ENCODE data around the gene DGKA. TPM values are rescaled to one million over a fixed set of nuclear protein-coding genes. Genes with fewer than 3 reads are reported as not detected.

The DGKA gene
- total and polyA plus RNA-seq, 7 experiments from 2014 or later, result 259 to 1,507 (median 895) TPM

GRCh38 chr12:55955344-55955743 lies 24.4 kb downstream of the DGKA start:
- Mint-ChIP-seq H3K4me1 (peaks cover 12 to 38% (median 21%) of the 10 kb centered on the region in 7 donors), H3K9me3 (peaks cover 0 to 3% (median 0%) of the 10 kb centered on the region in 11 donors), H3K27ac (peak overlapping the region in 8 of 9 donors; percentile 25 to 90 (median 79)), H3K27me3 (no peaks in the 10 kb centered on the region), H3K4me3 (peak overlapping the region in 1 of 10 donors; percentile 21), H3K36me3 (peaks cover 4 to 33% (median 19%) of the 10 kb centered on the region in 5 donors)
- H3K27ac ChIP-seq (ENCODE audit: low read depth, low read length), result no peak overlapping the region
- intact Hi-C loops (cut with micrococcal nuclease), result loop anchor here in 1 of 2 donors (1.0 to 2.0 kb wide), 2 partner anchors 15 to 24 kb away; partner anchors contain the start of gene DGKA
- peaks cover 4 to 8% of the 10 kb centered on the region in 2 donors for H3K4me1 ChIP-seq (ENCODE audit: control insufficient read depth in 2 of 2, insufficient read depth in 2 of 2, low read length in 2 of 2)
- H3K27me3 ChIP-seq (ENCODE audit: control insufficient read depth in 2 of 2, insufficient read depth in 2 of 2, low read length in 2 of 2), result no peaks in the 10 kb centered on the region
- POLR2A ChIA-PET, result interaction anchor here (0.6 to 27.1 kb wide), 10 partner anchors 9 to 404 kb away, joined by 3 to 728 read pairs (median 14); partner anchors contain the start of genes CNPY2, DGKA, ORMDL2 and PYM1
- ATAC-seq (peak; percentile 15), DNase-seq (no peak)
- H3K4me3 ChIP-seq (ENCODE audit: low read length), result no peak overlapping the region
- H3K36me3 ChIP-seq (ENCODE audit: control insufficient read depth in 2 of 3, insufficient read depth in 3 of 3, low read length in 3 of 3), result peaks cover 29 to 40% (median 31%) of the 10 kb centered on the region in 3 experiments
- H3K9me3 ChIP-seq (ENCODE audit: control insufficient read depth in 2 of 3, low read length in 3 of 3), result no peaks in the 10 kb centered on the region
- CTCF ChIA-PET, result interaction anchor here (0.7 to 1.1 kb wide), 3 partner anchors 29 to 231 kb away, joined by 3 to 4 read pairs (median 3); no protein-coding TSS in a partner anchor

- Histone ChIP-seq H3K27me3 (ENCODE audit: control insufficient read depth in 2 of 2, insufficient read depth in 2 of 2, low read length in 2 of 2) (no peaks in the 10 kb centered on the region), H3K4me3 (ENCODE audit: low read length) (no peak overlapping the region), H3K36me3 (ENCODE audit: control insufficient read depth in 2 of 3, insufficient read depth in 3 of 3, low read length in 3 of 3) (peaks cover 26 to 35% (median 29%) of the 10 kb centered on the region in 3 experiments), H3K4me1 (ENCODE audit: control insufficient read depth in 2 of 2, insufficient read depth in 2 of 2, low read length in 2 of 2) (peaks cover 4 to 8% of the 10 kb centered on the region in 2 donors), H3K9me3 (ENCODE audit: control insufficient read depth in 2 of 3, low read length in 3 of 3) (no peaks in the 10 kb centered on the region), H3K27ac (ENCODE audit: low read depth, low read length) (peak overlapping the region; percentile 22)
- ATAC-seq (peak; percentile 71), DNase-seq (peak in 4 of 9 donors; percentile 41 to 47 (median 44))
- H3K4me3 Mint-ChIP-seq, result peak overlapping the region in 1 of 10 donors; percentile 21
- H3K4me1 Mint-ChIP-seq, result peaks cover 12 to 38% (median 21%) of the 10 kb centered on the region in 7 donors
- intact Hi-C loops (cut with micrococcal nuclease), result loop anchor here in 1 of 2 donors (1.0 to 2.0 kb wide), 5 partner anchors 10 to 25 kb away; partner anchors contain the start of genes CDK2, DGKA and PMEL
- peaks cover 4 to 33% (median 18%) of the 10 kb centered on the region in 5 donors for H3K36me3 Mint-ChIP-seq
- H3K27me3 Mint-ChIP-seq, result no peaks in the 10 kb centered on the region
- H3K27ac Mint-ChIP-seq, result peak overlapping the region; percentile 6 to 90 (median 78)
- ChIA-PET POLR2A (interaction anchor here (0.7 to 27.1 kb wide), 10 partner anchors 9 to 137 kb away, joined by 3 to 728 read pairs (median 14); partner anchors contain the start of genes DGKA, DNAJC14, ORMDL2 and PYM1), CTCF (interaction anchor here (0.5 to 1.1 kb wide), 6 partner anchors 8 to 231 kb away, joined by 3 to 5 read pairs (median 4); no protein-coding TSS in a partner anchor)
- peaks cover 0 to 3% (median 0%) of the 10 kb centered on the region in 11 donors for H3K9me3 Mint-ChIP-seq
Observed at GRCh38 chr12:55955800-55956508, 25.0 kb downstream of the DGKA start.

GRCh38 chr12:55957106-55957859 lies 26.3 kb downstream of the DGKA start:
- Mint-ChIP-seq H3K4me1 (peaks cover 12 to 26% (median 17%) of the 10 kb centered on the region in 7 donors), H3K27me3 (no peaks in the 10 kb centered on the region), H3K4me3 (peak overlapping the region in 1 of 10 donors; percentile 59), H3K27ac (peak overlapping the region in 8 of 9 donors; percentile 53 to 95 (median 91)), H3K36me3 (peaks cover 3 to 21% (median 11%) of the 10 kb centered on the region in 5 donors), H3K9me3 (peaks cover 0 to 3% (median 0%) of the 10 kb centered on the region in 11 donors)
- ATAC-seq (no peak), DNase-seq (no peak)
- intact Hi-C loops (cut with micrococcal nuclease), result loop anchor here in 1 of 2 donors (2.0 kb wide), 1 partner anchor 16 kb away; no protein-coding TSS in a partner anchor
- ChIA-PET CTCF (interaction anchor here (0.6 to 0.9 kb wide), 2 partner anchors 14 to 20 kb away, joined by 4 to 5 read pairs; no protein-coding TSS in a partner anchor), POLR2A (interaction anchor here (0.5 to 27.1 kb wide), 13 partner anchors 10 to 290 kb away, joined by 3 to 728 read pairs (median 5); partner anchors contain the start of genes DGKA, DNAJC14, ORMDL2 and PYM1)
- Histone ChIP-seq H3K4me1 (ENCODE audit: control insufficient read depth in 2 of 2, insufficient read depth in 2 of 2, low read length in 2 of 2) (peaks cover 4 to 8% of the 10 kb centered on the region in 2 donors), H3K9me3 (ENCODE audit: control insufficient read depth in 2 of 3, low read length in 3 of 3) (no peaks in the 10 kb centered on the region), H3K36me3 (ENCODE audit: control insufficient read depth in 2 of 3, insufficient read depth in 3 of 3, low read length in 3 of 3) (peaks cover 14 to 21% (median 16%) of the 10 kb centered on the region in 3 experiments), H3K4me3 (ENCODE audit: low read length) (no peak overlapping the region), H3K27ac (ENCODE audit: low read depth, low read length) (peak overlapping the region; percentile 62), H3K27me3 (ENCODE audit: control insufficient read depth in 2 of 2, insufficient read depth in 2 of 2, low read length in 2 of 2) (no peaks in the 10 kb centered on the region)

- intact Hi-C loops (cut with micrococcal nuclease), result no loop called here
- Mint-ChIP-seq H3K9me3 (no peaks in the 10 kb centered on the region), H3K4me1 (peaks cover 19 to 36% (median 31%) of the 10 kb centered on the region in 7 donors), H3K27me3 (no peaks in the 10 kb centered on the region), H3K4me3 (peak overlapping the region in 1 of 10 donors; percentile 25), H3K27ac (peak overlapping the region in 7 of 9 donors; percentile 25 to 72 (median 48)), H3K36me3 (peaks cover 0 to 8% (median 0%) of the 10 kb centered on the region in 5 donors)
- H3K9me3 ChIP-seq (ENCODE audit: control insufficient read depth in 2 of 3, low read length in 3 of 3), result no peaks in the 10 kb centered on the region
- DNase-seq (no peak), ATAC-seq (no peak)
- ChIA-PET POLR2A (no interaction called here), CTCF (no interaction called here)
- no peaks in the 10 kb centered on the region for H3K27me3 ChIP-seq (ENCODE audit: control insufficient read depth in 2 of 2, insufficient read depth in 2 of 2, low read length in 2 of 2)
- H3K4me1 ChIP-seq (ENCODE audit: control insufficient read depth in 2 of 2, insufficient read depth in 2 of 2, low read length in 2 of 2), result peaks cover 12 to 18% of the 10 kb centered on the region in 2 donors
- no peaks in the 10 kb centered on the region for H3K36me3 ChIP-seq (ENCODE audit: control insufficient read depth in 2 of 3, insufficient read depth in 3 of 3, low read length in 3 of 3)
- H3K4me3 ChIP-seq (ENCODE audit: low read length), result no peak overlapping the region
- H3K27ac ChIP-seq (ENCODE audit: low read depth, low read length), result no peak overlapping the region
Observed at GRCh38 chr12:55963760-55964159, 32.8 kb downstream of the DGKA start.

GRCh38 chr12:55965240-55965639 lies 34.3 kb downstream of the DGKA start:
- DNase-seq (no peak), ATAC-seq (no peak)
- H3K27ac ChIP-seq (ENCODE audit: low read depth, low read length), result peak overlapping the region; percentile 69
- no peaks in the 10 kb centered on the region for H3K36me3 ChIP-seq (ENCODE audit: control insufficient read depth in 2 of 3, insufficient read depth in 3 of 3, low read length in 3 of 3)
- peaks cover 12 to 18% of the 10 kb centered on the region in 2 donors for H3K4me1 ChIP-seq (ENCODE audit: control insufficient read depth in 2 of 2, insufficient read depth in 2 of 2, low read length in 2 of 2)
- H3K9me3 ChIP-seq (ENCODE audit: control insufficient read depth in 2 of 3, low read length in 3 of 3), result no peaks in the 10 kb centered on the region
- H3K27me3 ChIP-seq (ENCODE audit: control insufficient read depth in 2 of 2, insufficient read depth in 2 of 2, low read length in 2 of 2), result no peaks in the 10 kb centered on the region
- Mint-ChIP-seq H3K4me1 (peaks cover 19 to 44% (median 31%) of the 10 kb centered on the region in 7 donors), H3K27me3 (no peaks in the 10 kb centered on the region), H3K36me3 (peaks cover 0 to 8% (median 0%) of the 10 kb centered on the region in 5 donors), H3K9me3 (no peaks in the 10 kb centered on the region), H3K4me3 (peak overlapping the region in 7 of 10 donors; percentile 88 to 97 (median 92)), H3K27ac (peak overlapping the region in 8 of 9 donors; percentile 51 to 94 (median 84))
- intact Hi-C loops (cut with micrococcal nuclease), result no loop called here
- POLR2A ChIA-PET, result interaction anchor here (0.8 to 0.9 kb wide), 3 partner anchors 12 to 32 kb away, joined by 3 read pairs; no protein-coding TSS in a partner anchor
- no peak overlapping the region for H3K4me3 ChIP-seq (ENCODE audit: low read length)
- CTCF ChIA-PET, result no interaction called here
